Measurements from ENCODE around the gene MED28.

DNA sequence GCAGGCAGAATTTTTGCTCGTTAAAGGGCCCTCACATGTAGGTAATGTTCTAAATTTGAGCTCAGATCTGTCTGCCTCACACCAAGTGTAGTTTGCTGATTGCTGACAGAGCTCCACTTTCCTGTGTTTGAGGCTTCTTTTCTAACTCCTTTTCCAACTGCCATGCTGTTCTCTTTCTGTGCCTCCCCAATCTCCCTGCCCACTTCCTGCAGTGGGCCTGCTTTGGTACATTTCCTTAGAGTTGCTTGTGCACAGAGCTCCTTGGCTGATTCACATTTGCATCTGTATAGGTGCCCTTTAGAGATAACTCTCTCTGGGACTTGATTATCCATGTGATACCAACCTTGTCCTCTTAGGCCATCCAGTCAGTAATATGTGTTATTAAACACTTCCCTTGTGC lies 4.5 kb downstream of the MED28 start:
- TF ChIP-seq, protein P1, sequence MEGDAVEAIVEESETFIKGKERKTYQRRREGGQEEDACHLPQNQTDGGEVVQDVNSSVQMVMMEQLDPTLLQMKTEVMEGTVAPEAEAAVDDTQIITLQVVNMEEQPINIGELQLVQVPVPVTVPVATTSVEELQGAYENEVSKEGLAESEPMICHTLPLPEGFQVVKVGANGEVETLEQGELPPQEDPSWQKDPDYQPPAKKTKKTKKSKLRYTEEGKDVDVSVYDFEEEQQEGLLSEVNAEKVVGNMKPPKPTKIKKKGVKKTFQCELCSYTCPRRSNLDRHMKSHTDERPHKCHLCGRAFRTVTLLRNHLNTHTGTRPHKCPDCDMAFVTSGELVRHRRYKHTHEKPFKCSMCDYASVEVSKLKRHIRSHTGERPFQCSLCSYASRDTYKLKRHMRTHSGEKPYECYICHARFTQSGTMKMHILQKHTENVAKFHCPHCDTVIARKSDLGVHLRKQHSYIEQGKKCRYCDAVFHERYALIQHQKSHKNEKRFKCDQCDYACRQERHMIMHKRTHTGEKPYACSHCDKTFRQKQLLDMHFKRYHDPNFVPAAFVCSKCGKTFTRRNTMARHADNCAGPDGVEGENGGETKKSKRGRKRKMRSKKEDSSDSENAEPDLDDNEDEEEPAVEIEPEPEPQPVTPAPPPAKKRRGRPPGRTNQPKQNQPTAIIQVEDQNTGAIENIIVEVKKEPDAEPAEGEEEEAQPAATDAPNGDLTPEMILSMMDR (IDR thresholded peaks at IDR 0.05) = no peak
- TF ChIP-seq POLR2A (IDR thresholded peaks at IDR 0.05) = no peak
